Muscle of leg (tissue), 16 donors: ENCODE measurements around the gene TEDDM1. TPM values are rescaled to one million over a fixed set of nuclear protein-coding genes. Genes with fewer than 3 reads are reported as not detected.
A peak's percentile ranks its signal among the peaks of the same experiment; 100 is the strongest.
"Not testable (repeated sequence)": the region's sequence is repeated elsewhere in the genome, so short reads cannot be mapped to it uniquely, and the experiment has no call there.

ENCODE experiments used
- DNase-seq: peaks from one replicate; pipeline ENCODE4 v3.0.0; 2013
- H3K27ac ChIP-seq: one replicate; pipeline ENCODE4 v1.5.1; 2013; ENCODE audit warnings: mild to moderate bottlenecking, low read length, control low read depth
- H3K27me3 ChIP-seq: one replicate; pipeline ENCODE4 v1.6.1; 2013; ENCODE audit warnings: low read length; ENCODE audit not compliant: control insufficient read depth, insufficient read depth
- H3K36me3 ChIP-seq: one replicate; pipeline ENCODE4 v1.6.1; 2013; ENCODE audit warnings: low read length; ENCODE audit not compliant: control insufficient read depth, insufficient read depth
- H3K4me1 ChIP-seq: one replicate; pipeline ENCODE4 v1.6.1; 2013; ENCODE audit warnings: low read length; ENCODE audit not compliant: control insufficient read depth, insufficient read depth
- H3K4me3 ChIP-seq: one replicate; pipeline ENCODE4 v1.5.1; 2013; ENCODE audit warnings: low read length, control low read depth
- H3K9me3 ChIP-seq: replicated peaks from 2 replicates; pipeline ENCODE4 v1.6.1; 2013; ENCODE audit warnings: low read depth, low read length; ENCODE audit not compliant: control insufficient read depth
- whole genome bisulfite sequencing: methylation state at CpG from one replicate; pipeline ENCODE4 v1.1.5; 2013; ENCODE audit warnings: missing lambda C conversion rate; ENCODE audit not compliant: insufficient coverage; 5-methylcytosine and 5-hydroxymethylcytosine counted together
- long read RNA-seq, 11 donors: transcript quantifications; one replicate each; lab custom pipeline, GENCODE V29; 2026
- polyA plus RNA-seq, 8 donors: library from polyadenylated mRNA; unstranded; fragments of 120-200 nt; gene quantifications; one replicate each; pipeline versions ENCODE4 v1.2.1 to v1.2.3, GENCODE V29; 2013; ENCODE audit warnings: inconsistent platforms in 1 of 8, low replicate concordance in 1 of 8; ENCODE audit not compliant: insufficient read length in 8 of 8, insufficient read depth in 1 of 8
- total RNA-seq: library from RNA; stranded (reverse); fragments of 120-200 nt; gene quantifications from one replicate; pipeline ENCODE4 v1.2.4, GENCODE V29; 2013

The TEDDM1 gene
- not detected for total RNA-seq
- under 1 TPM in 1 of 8 donors, not detected in 7; 0.14 TPM for polyA plus RNA-seq
- long read RNA-seq, donor 1: 0 reads
- long read RNA-seq, donor 2: 0 reads
- long read RNA-seq, donor 3, partial matches to known transcripts: 0 of 1 reads
- long read RNA-seq, donor 3, other reads (novel, unspliced or antisense): 0 of 1 reads
- long read RNA-seq, donor 4: 0 reads
- long read RNA-seq, donor 5: 0 reads
- long read RNA-seq, donor 6: 0 reads
- long read RNA-seq, donor 7: 0 reads
- long read RNA-seq, donor 8, partial matches to known transcripts: 0 of 1 reads
- long read RNA-seq, donor 8, other reads (novel, unspliced or antisense): 0 of 1 reads
- long read RNA-seq, donor 9: 0 reads
- long read RNA-seq, donor 10: 0 reads
- long read RNA-seq, donor 11: 0 reads

GRCh38 chr1:182400567-182400966 lies at the start of gene TEDDM1:
TSS of gene TEDDM1 (minus strand) at chr1:182400667. CDS start at chr1:182400485, 182 bp downstream.
- 100% methylated on average over 1 of the region's 4 CpGs for WGBS
- no peak for DNase-seq
- H3K4me1 ChIP-seq: peaks cover 5% of the 10 kb centered on the region

GRCh38 chr1:182450087-182450486 lies 49.6 kb upstream of the TEDDM1 start, which contains the start of gene RGSL1:
TSS of gene RGSL1 (plus strand) at chr1:182450146. CDS start at chr1:182450166, 20 bp downstream.
- no peaks in the 10 kb centered on the region for H3K4me1 ChIP-seq
- no peaks in the 10 kb centered on the region for H3K27me3 ChIP-seq
- no peak within 1 kb of the TSS for H3K27ac ChIP-seq
- DNase-seq: no peak
- no peaks in the 10 kb centered on the region for H3K36me3 ChIP-seq
- no peak within 1 kb of the TSS for H3K4me3 ChIP-seq
- no peaks in the 10 kb centered on the region for H3K9me3 ChIP-seq

More at GRCh38 chr1:182400567-182400966, at the start of gene TEDDM1:
- Histone ChIP-seq H3K9me3 (peaks cover under 1% of the 10 kb centered on the region), H3K27me3 (no peaks in the 10 kb centered on the region), H3K4me3 (no peak within 1 kb of the TSS), H3K36me3 (no peaks in the 10 kb centered on the region), H3K27ac (no peak within 1 kb of the TSS)

- DNase-seq: no peak
- Histone ChIP-seq H3K4me1 (no peaks in the 10 kb centered on the region), H3K27me3 (no peaks in the 10 kb centered on the region), H3K27ac (no peak overlapping the region), H3K4me3 (no peak overlapping the region), H3K36me3 (no peaks in the 10 kb centered on the region), H3K9me3 (no peaks in the 10 kb centered on the region)
- no CpG with 5 or more reads among the region's 1 CpG for WGBS
Observed at GRCh38 chr1:182447660-182448059, 47.2 kb upstream of the TEDDM1 start.

GRCh38 chr1:182447124-182447523 lies 46.7 kb upstream of the TEDDM1 start:
- 100% methylated on average over 1 of the region's 2 CpGs for WGBS
- H3K36me3 ChIP-seq, H3K4me3 ChIP-seq: not testable (repeated sequence)

GRCh38 chr1:182446033-182446669 lies 45.7 kb upstream of the TEDDM1 start:
- no CpG with 5 or more reads among the region's 3 CpGs for WGBS
- H3K9me3 ChIP-seq: no peaks in the 10 kb centered on the region
- no peak overlapping the region for H3K4me3 ChIP-seq
- H3K27ac ChIP-seq: no peak overlapping the region
- H3K4me1 ChIP-seq: no peaks in the 10 kb centered on the region
- no peaks in the 10 kb centered on the region for H3K27me3 ChIP-seq
- H3K36me3 ChIP-seq: no peaks in the 10 kb centered on the region
- DNase-seq: peak; percentile 7

More at GRCh38 chr1:182447124-182447523, 46.7 kb upstream of the TEDDM1 start:
- not testable (repeated sequence) for H3K9me3 ChIP-seq, DNase-seq, H3K27ac ChIP-seq, H3K27me3 ChIP-seq, H3K4me1 ChIP-seq

GRCh38 chr1:182444497-182444896 lies 44.0 kb upstream of the TEDDM1 start:
- WGBS: 33% methylated on average over 3 of the region's 4 CpGs
- Histone ChIP-seq H3K4me1 (no peaks in the 10 kb centered on the region), H3K9me3 (no peaks in the 10 kb centered on the region), H3K4me3 (no peak overlapping the region), H3K36me3 (no peaks in the 10 kb centered on the region), H3K27me3 (no peaks in the 10 kb centered on the region), H3K27ac (no peak overlapping the region)
- DNase-seq: no peak

- WGBS: 100% methylated on average over 1 of the region's 1 CpG
Observed at GRCh38 chr1:182442333-182442732, 41.9 kb upstream of the TEDDM1 start.

GRCh38 chr1:182441719-182442118 lies 41.3 kb upstream of the TEDDM1 start:
- no peak for DNase-seq
- Histone ChIP-seq H3K36me3 (no peaks in the 10 kb centered on the region), H3K27ac (no peak overlapping the region), H3K27me3 (no peaks in the 10 kb centered on the region), H3K4me3 (no peak overlapping the region), H3K4me1 (no peaks in the 10 kb centered on the region), H3K9me3 (no peaks in the 10 kb centered on the region)
- WGBS: 91% methylated on average over 1 of the region's 3 CpGs

More at GRCh38 chr1:182442333-182442732, 41.9 kb upstream of the TEDDM1 start:
- no peak for DNase-seq
- H3K36me3 ChIP-seq: no peaks in the 10 kb centered on the region
- no peaks in the 10 kb centered on the region for H3K9me3 ChIP-seq
- H3K27me3 ChIP-seq: no peaks in the 10 kb centered on the region
- no peaks in the 10 kb centered on the region for H3K4me1 ChIP-seq
- no peak overlapping the region for H3K4me3 ChIP-seq
- H3K27ac ChIP-seq: no peak overlapping the region

GRCh38 chr1:182438326-182438725 lies 37.9 kb upstream of the TEDDM1 start:
- Histone ChIP-seq H3K36me3 (no peaks in the 10 kb centered on the region), H3K27me3 (no peaks in the 10 kb centered on the region), H3K4me3 (no peak overlapping the region), H3K27ac (no peak overlapping the region), H3K9me3 (no peaks in the 10 kb centered on the region), H3K4me1 (no peaks in the 10 kb centered on the region)
- WGBS: no CpG with 5 or more reads among the region's 1 CpG
- no peak for DNase-seq

- Histone ChIP-seq H3K9me3 (no peaks in the 10 kb centered on the region), H3K4me3 (no peak overlapping the region), H3K27ac (no peak overlapping the region), H3K4me1 (no peaks in the 10 kb centered on the region), H3K36me3 (no peaks in the 10 kb centered on the region), H3K27me3 (no peaks in the 10 kb centered on the region)
- no CpG with 5 or more reads among the region's 1 CpG for WGBS
- DNase-seq: no peak
Observed at GRCh38 chr1:182433580-182433979, 33.1 kb upstream of the TEDDM1 start.
